ENCODE data around the gene CHRD.

GRCh38 chr3:184377374-184377773 is 2.5 kb upstream of the CHRD start:
- no peak for TF ChIP-seq EZH2 (IDR thresholded peaks at IDR 0.05; ENCODE audit: borderline replicate concordance, low read depth, low read length)
- TF ChIP-seq CTCF (IDR thresholded peaks at IDR 0.05 in 2 of 3, conservative IDR thresholded peaks at IDR 0.05 in 1 of 3; ENCODE audit: insufficient read depth in 2 of 3, low read depth in 1 of 3, low read length in 3 of 3), result no peak
- TF ChIP-seq CHD1 (IDR thresholded peaks at IDR 0.05; ENCODE audit: low read length), result no peak
- TF ChIP-seq POLR2A (conservative IDR thresholded peaks at IDR 0.05), result no peak
- no peak for TF ChIP-seq PBX2 (CRISPR knock-in tag; IDR thresholded peaks at IDR 0.05; ENCODE audit: low read depth)
- TF ChIP-seq PBX2 (tag; conservative IDR thresholded peaks at IDR 0.05; ENCODE audit: low read depth), result no peak
- no peak for TF ChIP-seq ZFP36 (IDR thresholded peaks at IDR 0.05; ENCODE audit: low read depth, low read length, partially characterized antibody)
- TF ChIP-seq ZNF280A (IDR thresholded peaks at IDR 0.05; ENCODE audit: low read depth, partially characterized antibody), result no peak
- no peak for TF ChIP-seq CTBP1 (IDR thresholded peaks at IDR 0.05; ENCODE audit: borderline replicate concordance)
- no peak for TF ChIP-seq MAFF (IDR thresholded peaks at IDR 0.05; ENCODE audit: low read length)

Measured in K562 (cell line).